Panc1 (cell line): Measurements from ENCODE around the gene EVI5. TPM values are rescaled to one million over a fixed set of nuclear protein-coding genes. Genes with fewer than 3 reads are reported as not detected.

Experiments
- ATAC-seq: fragments of 200-7000 bp; cut with Tn5 transposase; 2 replicates; pipeline ENCODE4 v1.9.1; 2020; ENCODE audit warnings: mild to moderate bottlenecking, moderate library complexity
- BruUV-seq: library from RNA; stranded (reverse); fragments of 400-500 nt; replicated peaks from 2 replicates; lab custom pipeline; 2021; lab: Mats Ljungman, UMichigan
- CTCF ChIA-PET: fragments of 300-600 bp; sonication (Branson Sonifier 250); formaldehyde crosslinking; loops from one replicate; lab custom pipeline; 2022; ENCODE audit warnings: antibody characterized with exemption; lab: Charles Lee
- POLR2A ChIA-PET: fragments of 300-600 bp; sonication (Branson Sonifier 250); formaldehyde crosslinking; loops from one replicate; lab custom pipeline; 2022; ENCODE audit warnings: antibody characterized with exemption; lab: Charles Lee
- DNase-seq: peaks from one replicate; pipeline ENCODE4 v3.0.0-alpha.2; 2010; ENCODE audit warnings: low read depth, low spot score
- H3K27ac ChIP-seq: 2 replicates; pipeline ENCODE4 v1.5.1; 2011; ENCODE audit warnings: mild to moderate bottlenecking, low read length, inconsistent platforms
- H3K27me3 ChIP-seq: fragments of 200-500 bp; sonication (Bioruptor generic); 2 replicates; pipeline ENCODE4 v1.6.0; 2014; ENCODE audit warnings: low read length, inconsistent platforms; ENCODE audit not compliant: control insufficient read depth, insufficient read depth
- H3K36me3 ChIP-seq: fragments of 200-500 bp; sonication (Bioruptor generic); 2 replicates; pipeline ENCODE4 v1.5.1; 2014; ENCODE audit warnings: inconsistent platforms, mild to moderate bottlenecking, low read length, moderate library complexity; ENCODE audit not compliant: control insufficient read depth, insufficient read depth
- H3K4me1 ChIP-seq: 2 replicates; pipeline ENCODE4 v1.5.1; 2011; ENCODE audit warnings: inconsistent platforms, mild to moderate bottlenecking, low read length, moderate library complexity; ENCODE audit not compliant: control insufficient read depth, insufficient read depth
- H3K4me3 ChIP-seq, 2 experiments: 2 replicates each; pipeline ENCODE4 v1.5.1; 2011 to 2012; ENCODE audit warnings: low read depth in 2 of 2, low read length in 2 of 2, mild to moderate bottlenecking in 2 of 2, inconsistent platforms in 1 of 2, moderate library complexity in 1 of 2
- H3K9me3 ChIP-seq: fragments of 200-500 bp; sonication (Bioruptor generic); 2 replicates; pipeline ENCODE4 v1.5.1; 2014; ENCODE audit warnings: low read depth, mild to moderate bottlenecking, inconsistent platforms, low read length, moderate library complexity; ENCODE audit not compliant: control insufficient read depth, insufficient read depth
- CTCF ChIP-seq: fragments of 450-650 bp; IDR thresholded peaks from 2 replicates; pipeline ENCODE4 v1.5.1; 2017; ENCODE audit warnings: mild to moderate bottlenecking
- POLR2AphosphoS5 ChIP-seq: IDR thresholded peaks from 2 replicates; pipeline ENCODE4 v1.6.1; 2012; ENCODE audit warnings: mild to moderate bottlenecking, low read depth, low read length, moderate library complexity
- REST ChIP-seq, 2 experiments: IDR thresholded peaks; 2 replicates each; pipeline ENCODE4 v1.6.1; 2011 to 2012; ENCODE audit warnings: low read depth in 2 of 2, control low read depth in 1 of 2, low read length in 1 of 2, mild to moderate bottlenecking in 1 of 2, moderate library complexity in 1 of 2; ENCODE audit not compliant: insufficient read depth in 1 of 2
- SIN3A ChIP-seq: IDR thresholded peaks from 2 replicates; pipeline ENCODE4 v1.6.1; 2012; ENCODE audit warnings: low read depth, mild to moderate bottlenecking, low read length, moderate library complexity, borderline replicate concordance; ENCODE audit not compliant: insufficient read depth
- TCF7L2 ChIP-seq: IDR thresholded peaks from 2 replicates; pipeline ENCODE4 v1.6.1; 2011; ENCODE audit warnings: mild to moderate bottlenecking, low read depth, low read length, inconsistent platforms
- in situ Hi-C: cut with HindIII; loops from 2 replicates; pipeline ENCODE4 v1.10.0; 2016; ENCODE audit warnings: low sequenced_read_pairs, low pct_unique_long_range_greater_than_20kb
- intact Hi-C: fragments of 100-400 bp; cut with micrococcal nuclease; formaldehyde crosslinking; loops from one replicate; pipeline ENCODE4 v1.10.0; 2022; ENCODE audit not compliant: unreplicated experiment
- total RNA-seq: library from RNA; stranded (reverse); gene quantifications from one replicate; pipeline ENCODE4 v1.2.1, GENCODE V29; 2021; ENCODE audit not compliant: unreplicated experiment

EVI5 gene
- total RNA-seq, 1 experiment from 2014 or later: 21.2 TPM

GRCh38 chr1:92488416-92488815 lies 296.5 kb downstream of the EVI5 start:
- no peak overlapping the region for H3K4me3 ChIP-seq
- in situ Hi-C loops: no loop called here
- H3K36me3 ChIP-seq: no peaks in the 10 kb centered on the region
- CTCF ChIA-PET: no interaction called here
- POLR2A ChIA-PET: no interaction called here
- BruUV-seq: no TSS peak
- TF ChIP-seq SIN3A (no peak), CTCF (no peak), REST (IDR thresholded peaks at IDR 0.05; ENCODE audit: insufficient read depth in 1 of 2, low read depth in 2 of 2, low read length in 1 of 2) (no peak), TCF7L2 (no peak), POLR2AphosphoS5 (no peak)
- no peaks in the 10 kb centered on the region for H3K9me3 ChIP-seq
- ATAC-seq: no peak
- H3K4me1 ChIP-seq: no peaks in the 10 kb centered on the region
- DNase-seq: no peak
- no peak overlapping the region for H3K27ac ChIP-seq
- intact Hi-C loops: no loop called here
- H3K27me3 ChIP-seq: peaks cover 8% of the 10 kb centered on the region

GRCh38 chr1:92487078-92487605 lies 297.8 kb downstream of the EVI5 start:
- ChIA-PET CTCF (no interaction called here), POLR2A (interaction anchor here (0.6 kb wide), 1 partner anchor 592 kb away, joined by 12 read pairs; no protein-coding TSS in a partner anchor)
- peaks cover 2% of the 10 kb centered on the region; the same call in 1 of the 2 replicates for H3K4me1 ChIP-seq
- in situ Hi-C loops: no loop called here
- H3K27me3 ChIP-seq: peaks cover 8% of the 10 kb centered on the region
- no peak for TF ChIP-seq POLR2AphosphoS5
- no peak for TF ChIP-seq TCF7L2
- TF ChIP-seq REST (IDR thresholded peaks at IDR 0.05; ENCODE audit: insufficient read depth in 1 of 2, low read depth in 2 of 2, low read length in 1 of 2): no peak
- no peak for TF ChIP-seq SIN3A
- TF ChIP-seq CTCF: no peak
- BruUV-seq: no TSS peak
- DNase-seq: no peak
- no peak overlapping the region for H3K27ac ChIP-seq
- no peaks in the 10 kb centered on the region for H3K36me3 ChIP-seq
- H3K9me3 ChIP-seq: no peaks in the 10 kb centered on the region
- ATAC-seq: no peak
- peak overlapping the region in 1 of 2 experiments; percentile 6; a peak in 1 of 4 replicates for H3K4me3 ChIP-seq
- intact Hi-C loops: no loop called here
